Measurements from ENCODE around the gene ADARB2.

- TF ChIP-seq NFIC (IDR thresholded peaks at IDR 0.05) (no peak), EP300 (IDR thresholded peaks at IDR 0.05; ENCODE audit: borderline replicate concordance) (no peak), EGR1 (IDR thresholded peaks at IDR 0.05) (no peak), ZBTB7A (IDR thresholded peaks at IDR 0.05; ENCODE audit: low read depth) (no peak), RAD21 (IDR thresholded peaks at IDR 0.05; ENCODE audit: low read depth) (no peak), CREB1 (IDR thresholded peaks at IDR 0.05; ENCODE audit: low read depth) (no peak), TEAD4 (IDR thresholded peaks at IDR 0.05) (no peak)
- TF ChIP-seq, protein P1, sequence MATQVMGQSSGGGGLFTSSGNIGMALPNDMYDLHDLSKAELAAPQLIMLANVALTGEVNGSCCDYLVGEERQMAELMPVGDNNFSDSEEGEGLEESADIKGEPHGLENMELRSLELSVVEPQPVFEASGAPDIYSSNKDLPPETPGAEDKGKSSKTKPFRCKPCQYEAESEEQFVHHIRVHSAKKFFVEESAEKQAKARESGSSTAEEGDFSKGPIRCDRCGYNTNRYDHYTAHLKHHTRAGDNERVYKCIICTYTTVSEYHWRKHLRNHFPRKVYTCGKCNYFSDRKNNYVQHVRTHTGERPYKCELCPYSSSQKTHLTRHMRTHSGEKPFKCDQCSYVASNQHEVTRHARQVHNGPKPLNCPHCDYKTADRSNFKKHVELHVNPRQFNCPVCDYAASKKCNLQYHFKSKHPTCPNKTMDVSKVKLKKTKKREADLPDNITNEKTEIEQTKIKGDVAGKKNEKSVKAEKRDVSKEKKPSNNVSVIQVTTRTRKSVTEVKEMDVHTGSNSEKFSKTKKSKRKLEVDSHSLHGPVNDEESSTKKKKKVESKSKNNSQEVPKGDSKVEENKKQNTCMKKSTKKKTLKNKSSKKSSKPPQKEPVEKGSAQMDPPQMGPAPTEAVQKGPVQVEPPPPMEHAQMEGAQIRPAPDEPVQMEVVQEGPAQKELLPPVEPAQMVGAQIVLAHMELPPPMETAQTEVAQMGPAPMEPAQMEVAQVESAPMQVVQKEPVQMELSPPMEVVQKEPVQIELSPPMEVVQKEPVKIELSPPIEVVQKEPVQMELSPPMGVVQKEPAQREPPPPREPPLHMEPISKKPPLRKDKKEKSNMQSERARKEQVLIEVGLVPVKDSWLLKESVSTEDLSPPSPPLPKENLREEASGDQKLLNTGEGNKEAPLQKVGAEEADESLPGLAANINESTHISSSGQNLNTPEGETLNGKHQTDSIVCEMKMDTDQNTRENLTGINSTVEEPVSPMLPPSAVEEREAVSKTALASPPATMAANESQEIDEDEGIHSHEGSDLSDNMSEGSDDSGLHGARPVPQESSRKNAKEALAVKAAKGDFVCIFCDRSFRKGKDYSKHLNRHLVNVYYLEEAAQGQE (IDR thresholded peaks at IDR 0.05; ENCODE audit: low read depth) = no peak
Observed at GRCh38 chr10:1779796-1780195, 42.5 kb upstream of the ADARB2 start.

All from Ishikawa (cell line).